Adrenal gland (tissue), 5 donors: ENCODE data around the gene CPT1A.

Source experiments
- POLR2A ChIP-seq, 2 donors: fragments of 450-650 bp; IDR thresholded peaks; one replicate each; pipeline ENCODE4 v1.6.1; 2017; ENCODE audit warnings: antibody characterized with exemption in 2 of 2, mild to moderate bottlenecking in 2 of 2, moderate library complexity in 1 of 2
- TF ChIP-seq, protein P1 (sequence below), 6 experiments: fragments of 450-650 bp in 4 of 6; fragments of 200-600 bp in 2 of 6; sonication (generic) in 1 of 6; IDR thresholded peaks; 1 replicate in 5 of 6; 2 replicates in 1 of 6; pipeline versions ENCODE4 v1.5.1 to v1.8.0; 2016 to 2021; ENCODE audit warnings: antibody characterized with exemption in 6 of 6, mild to moderate bottlenecking in 2 of 6, moderate library complexity in 1 of 6
- donor health status: DM: no; HTN: no; CAD: no.

DNA sequence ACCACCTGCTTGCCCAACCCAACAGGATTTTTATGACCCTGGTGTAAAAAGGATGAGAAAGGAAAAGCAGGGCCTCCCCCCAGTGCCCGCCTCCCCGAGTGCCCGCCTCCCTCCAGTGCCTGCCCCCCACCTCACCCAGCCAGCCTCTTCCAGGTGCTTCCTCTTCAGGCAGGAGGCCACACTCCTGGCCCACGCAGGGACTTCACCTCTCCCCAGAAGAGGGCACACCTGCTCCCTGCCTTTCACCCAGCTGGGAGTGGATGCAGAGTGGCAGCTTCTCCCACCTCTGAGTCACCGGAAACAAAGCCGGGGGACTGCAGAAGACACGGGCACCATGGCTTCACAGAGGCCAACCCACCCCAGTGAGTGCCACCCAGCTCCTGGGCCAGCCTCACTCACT lies 16.1 kb downstream of the CPT1A start:
- TF ChIP-seq, protein P1, sequence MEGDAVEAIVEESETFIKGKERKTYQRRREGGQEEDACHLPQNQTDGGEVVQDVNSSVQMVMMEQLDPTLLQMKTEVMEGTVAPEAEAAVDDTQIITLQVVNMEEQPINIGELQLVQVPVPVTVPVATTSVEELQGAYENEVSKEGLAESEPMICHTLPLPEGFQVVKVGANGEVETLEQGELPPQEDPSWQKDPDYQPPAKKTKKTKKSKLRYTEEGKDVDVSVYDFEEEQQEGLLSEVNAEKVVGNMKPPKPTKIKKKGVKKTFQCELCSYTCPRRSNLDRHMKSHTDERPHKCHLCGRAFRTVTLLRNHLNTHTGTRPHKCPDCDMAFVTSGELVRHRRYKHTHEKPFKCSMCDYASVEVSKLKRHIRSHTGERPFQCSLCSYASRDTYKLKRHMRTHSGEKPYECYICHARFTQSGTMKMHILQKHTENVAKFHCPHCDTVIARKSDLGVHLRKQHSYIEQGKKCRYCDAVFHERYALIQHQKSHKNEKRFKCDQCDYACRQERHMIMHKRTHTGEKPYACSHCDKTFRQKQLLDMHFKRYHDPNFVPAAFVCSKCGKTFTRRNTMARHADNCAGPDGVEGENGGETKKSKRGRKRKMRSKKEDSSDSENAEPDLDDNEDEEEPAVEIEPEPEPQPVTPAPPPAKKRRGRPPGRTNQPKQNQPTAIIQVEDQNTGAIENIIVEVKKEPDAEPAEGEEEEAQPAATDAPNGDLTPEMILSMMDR (IDR thresholded peaks at IDR 0.05) = no peak
- no peak for TF ChIP-seq POLR2A (IDR thresholded peaks at IDR 0.05)
